ENCODE measurements around the gene GRPEL1. TPM values are rescaled to one million over a fixed set of nuclear protein-coding genes. Genes with fewer than 3 reads are reported as not detected.
A peak's percentile ranks its signal among the peaks of the same experiment; 100 is the strongest.

Gene GRPEL1
- total and polyA plus RNA-seq, 2 donors (not counting 1 experiment from before 2014, with no cell fraction given), result 16.3 to 42.7 TPM

GRCh38 chr4:7074426-7074825 is 6.6 kb upstream of the GRPEL1 start:
- Histone ChIP-seq H3K27me3 (ENCODE audit: control insufficient read depth, insufficient read depth, low read length) (no peaks in the 10 kb centered on the region), H3K79me2 (ENCODE audit: control insufficient read depth, insufficient read depth, low read length) (no peaks in the 10 kb centered on the region), H2AFZ (ENCODE audit: low read length) (no peak overlapping the region), H3K36me3 (ENCODE audit: control insufficient read depth, insufficient read depth, low read length) (no peaks in the 10 kb centered on the region), H3K4me2 (ENCODE audit: extremely low read depth, insufficient read depth, low read length) (no peak overlapping the region), H3K4me1 (ENCODE audit: control insufficient read depth, extremely low read depth, insufficient read depth, low read length) (no peaks in the 10 kb centered on the region), H3K9ac (ENCODE audit: insufficient read depth, low read length) (no peak overlapping the region), H4K20me1 (ENCODE audit: control insufficient read depth, extremely low read depth, insufficient read depth, low read length) (no peaks in the 10 kb centered on the region), H3K4me3 (replicated peaks in 1 of 4; ENCODE audit: control extremely low read depth in 1 of 4, insufficient read depth in 1 of 4, low read depth in 3 of 4, low read length in 4 of 4) (no peak overlapping the region), H3K9me3 (ENCODE audit: control insufficient read depth, insufficient read depth, low read depth, low read length) (no peaks in the 10 kb centered on the region), H3K27ac (ENCODE audit: insufficient read depth, low read length) (no peak overlapping the region)
- peak in 1 of 2 donors; percentile 19 for DNase-seq (ENCODE audit: low read depth in 2 of 2)
- TF ChIP-seq CTCF (conservative IDR thresholded peaks at IDR 0.05 in 1 of 2, IDR thresholded peaks at IDR 0.05 in 1 of 2; ENCODE audit: low read depth in 1 of 2, low read length in 2 of 2) (no peak), EZH2 (IDR thresholded peaks at IDR 0.05; ENCODE audit: low read length, missing control alignments) (no peak)

- Histone ChIP-seq H3K9ac (ENCODE audit: insufficient read depth, low read length) (no peak overlapping the region), H3K4me3 (replicated peaks in 1 of 4; ENCODE audit: control extremely low read depth in 1 of 4, insufficient read depth in 1 of 4, low read depth in 3 of 4, low read length in 4 of 4) (no peak overlapping the region)
Measured at GRCh38 chr4:7073526-7074390, 5.9 kb upstream of the GRPEL1 start.

GRCh38 chr4:7073059-7073458 is 5.2 kb upstream of the GRPEL1 start:
- H3K4me3 ChIP-seq (replicated peaks in 1 of 4; ENCODE audit: control extremely low read depth in 1 of 4, insufficient read depth in 1 of 4, low read depth in 3 of 4, low read length in 4 of 4), result no peak overlapping the region
- no peak for DNase-seq (ENCODE audit: low read depth in 2 of 2)
- no peak overlapping the region for H3K9ac ChIP-seq (ENCODE audit: insufficient read depth, low read length)
- H4K20me1 ChIP-seq (ENCODE audit: control insufficient read depth, extremely low read depth, insufficient read depth, low read length), result no peaks in the 10 kb centered on the region
- TF ChIP-seq EZH2 (IDR thresholded peaks at IDR 0.05; ENCODE audit: low read length, missing control alignments) (no peak), CTCF (conservative IDR thresholded peaks at IDR 0.05 in 1 of 2, IDR thresholded peaks at IDR 0.05 in 1 of 2; ENCODE audit: low read depth in 1 of 2, low read length in 2 of 2) (no peak)
- no peak overlapping the region for H3K27ac ChIP-seq (ENCODE audit: insufficient read depth, low read length)
- no peak overlapping the region for H2AFZ ChIP-seq (ENCODE audit: low read length)
- H3K79me2 ChIP-seq (ENCODE audit: control insufficient read depth, insufficient read depth, low read length), result no peaks in the 10 kb centered on the region
- H3K4me1 ChIP-seq (ENCODE audit: control insufficient read depth, extremely low read depth, insufficient read depth, low read length), result peaks cover 5% of the 10 kb centered on the region
- H3K36me3 ChIP-seq (ENCODE audit: control insufficient read depth, insufficient read depth, low read length), result no peaks in the 10 kb centered on the region
- H3K4me2 ChIP-seq (ENCODE audit: extremely low read depth, insufficient read depth, low read length), result no peak overlapping the region
- no peaks in the 10 kb centered on the region for H3K27me3 ChIP-seq (ENCODE audit: control insufficient read depth, insufficient read depth, low read length)
- H3K9me3 ChIP-seq (ENCODE audit: control insufficient read depth, insufficient read depth, low read depth, low read length), result no peaks in the 10 kb centered on the region

More at GRCh38 chr4:7073526-7074390, 5.9 kb upstream of the GRPEL1 start:
- Histone ChIP-seq H3K79me2 (ENCODE audit: control insufficient read depth, insufficient read depth, low read length) (no peaks in the 10 kb centered on the region), H3K4me2 (ENCODE audit: extremely low read depth, insufficient read depth, low read length) (no peak overlapping the region), H3K36me3 (ENCODE audit: control insufficient read depth, insufficient read depth, low read length) (no peaks in the 10 kb centered on the region), H3K27me3 (ENCODE audit: control insufficient read depth, insufficient read depth, low read length) (no peaks in the 10 kb centered on the region), H4K20me1 (ENCODE audit: control insufficient read depth, extremely low read depth, insufficient read depth, low read length) (no peaks in the 10 kb centered on the region), H3K27ac (ENCODE audit: insufficient read depth, low read length) (no peak overlapping the region), H3K4me1 (ENCODE audit: control insufficient read depth, extremely low read depth, insufficient read depth, low read length) (peaks cover 4% of the 10 kb centered on the region), H3K9me3 (ENCODE audit: control insufficient read depth, insufficient read depth, low read depth, low read length) (no peaks in the 10 kb centered on the region), H2AFZ (ENCODE audit: low read length) (no peak overlapping the region)
- no peak for TF ChIP-seq EZH2 (IDR thresholded peaks at IDR 0.05; ENCODE audit: low read length, missing control alignments)
- TF ChIP-seq CTCF (conservative IDR thresholded peaks at IDR 0.05 in 1 of 2, IDR thresholded peaks at IDR 0.05 in 1 of 2; ENCODE audit: low read depth in 1 of 2, low read length in 2 of 2), result no peak
- DNase-seq (ENCODE audit: low read depth in 2 of 2), result peak; percentile 33 to 50

Measured in fibroblast of lung (primary cell).